Measurements from ENCODE around the gene MRM3. TPM values are rescaled to one million over a fixed set of nuclear protein-coding genes. Genes with fewer than 3 reads are reported as not detected.

MRM3 gene
- polyA plus RNA-seq, 1 donor from 2014 or later = 20.0 TPM

GRCh38 chr17:796609-797008 lies 14.5 kb downstream of the MRM3 start:
- no peaks in the 10 kb centered on the region for H4K20me1 ChIP-seq (ENCODE audit: insufficient read depth)
- no peak overlapping the region for H3K27ac ChIP-seq (ENCODE audit: low read length)
- no peak overlapping the region for H3K4me3 ChIP-seq (ENCODE audit: low read length)
- no peaks in the 10 kb centered on the region for H3F3A ChIP-seq (ENCODE audit: insufficient read depth, low read length, poor library complexity, severe bottlenecking)
- no peak overlapping the region for H2AFZ ChIP-seq (ENCODE audit: low read depth, low read length)
- no peaks in the 10 kb centered on the region for H3K36me3 ChIP-seq (ENCODE audit: insufficient read depth, low read length)
- no peaks in the 10 kb centered on the region for H3K79me2 ChIP-seq (replicated peaks; ENCODE audit: insufficient read depth, low read length)
- no peaks in the 10 kb centered on the region for H3K27me3 ChIP-seq (ENCODE audit: insufficient read depth, low read depth, low read length)
- TF ChIP-seq TAF1 (IDR thresholded peaks at IDR 0.05; ENCODE audit: low read depth) (no peak), MXI1 (conservative IDR thresholded peaks at IDR 0.05; ENCODE audit: poor library complexity, severe bottlenecking) (no peak), REST (IDR thresholded peaks at IDR 0.05; ENCODE audit: borderline replicate concordance) (no peak), RAD21 (conservative IDR thresholded peaks at IDR 0.05) (no peak), SMC3 (conservative IDR thresholded peaks at IDR 0.05; ENCODE audit: poor library complexity) (no peak), EP300 (conservative IDR thresholded peaks at IDR 0.05; ENCODE audit: poor library complexity, severe bottlenecking) (no peak), CTCF (IDR thresholded peaks at IDR 0.05; ENCODE audit: poor library complexity, severe bottlenecking) (no peak), EZH2 (IDR thresholded peaks at IDR 0.05; ENCODE audit: borderline replicate concordance, insufficient read depth, low read length, poor library complexity, severe bottlenecking) (no peak), POLR2AphosphoS5 (IDR thresholded peaks at IDR 0.05) (no peak)
- no peak overlapping the region for H3K9ac ChIP-seq (ENCODE audit: low read length)
- H3K9me2 ChIP-seq (ENCODE audit: insufficient read depth, low read length) = no peaks in the 10 kb centered on the region
- no peaks in the 10 kb centered on the region for H3K9me3 ChIP-seq (ENCODE audit: low read length)
- H3K4me2 ChIP-seq (ENCODE audit: low read length) = no peak overlapping the region

- H3K9me3 ChIP-seq (ENCODE audit: low read length) = no peaks in the 10 kb centered on the region
- no peaks in the 10 kb centered on the region for H3K36me3 ChIP-seq (ENCODE audit: insufficient read depth, low read length)
Observed at GRCh38 chr17:797236-797840, 15.2 kb downstream of the MRM3 start.

More at GRCh38 chr17:797236-797840, 15.2 kb downstream of the MRM3 start:
- H3K27me3 ChIP-seq (ENCODE audit: insufficient read depth, low read depth, low read length) = no peaks in the 10 kb centered on the region
- no peaks in the 10 kb centered on the region for H3K9me2 ChIP-seq (ENCODE audit: insufficient read depth, low read length)
- no peaks in the 10 kb centered on the region for H3K79me2 ChIP-seq (replicated peaks; ENCODE audit: insufficient read depth, low read length)
- H3K4me2 ChIP-seq (ENCODE audit: low read length) = no peak overlapping the region
- no peak overlapping the region for H2AFZ ChIP-seq (ENCODE audit: low read depth, low read length)
- no peak for TF ChIP-seq RAD21 (conservative IDR thresholded peaks at IDR 0.05)
- no peak for TF ChIP-seq POLR2AphosphoS5 (IDR thresholded peaks at IDR 0.05)
- no peak for TF ChIP-seq REST (IDR thresholded peaks at IDR 0.05; ENCODE audit: borderline replicate concordance)
- no peak for TF ChIP-seq MXI1 (conservative IDR thresholded peaks at IDR 0.05; ENCODE audit: poor library complexity, severe bottlenecking)
- TF ChIP-seq SMC3 (conservative IDR thresholded peaks at IDR 0.05; ENCODE audit: poor library complexity) = no peak
- TF ChIP-seq TAF1 (IDR thresholded peaks at IDR 0.05; ENCODE audit: low read depth) = no peak
- TF ChIP-seq EZH2 (IDR thresholded peaks at IDR 0.05; ENCODE audit: borderline replicate concordance, insufficient read depth, low read length, poor library complexity, severe bottlenecking) = no peak
- no peak for TF ChIP-seq CTCF (IDR thresholded peaks at IDR 0.05; ENCODE audit: poor library complexity, severe bottlenecking)
- no peak for TF ChIP-seq EP300 (conservative IDR thresholded peaks at IDR 0.05; ENCODE audit: poor library complexity, severe bottlenecking)
- H4K20me1 ChIP-seq (ENCODE audit: insufficient read depth) = no peaks in the 10 kb centered on the region
- H3K9ac ChIP-seq (ENCODE audit: low read length) = no peak overlapping the region
- H3K27ac ChIP-seq (ENCODE audit: low read length) = no peak overlapping the region
- H3F3A ChIP-seq (ENCODE audit: insufficient read depth, low read length, poor library complexity, severe bottlenecking) = no peaks in the 10 kb centered on the region
- H3K4me3 ChIP-seq (ENCODE audit: low read length) = no peak overlapping the region
